GM12873 (cell line): ENCODE measurements around the gene EVI2A.

Experiments used
- TF ChIP-seq, protein P1 (sequence below): IDR thresholded peaks from 2 replicates; pipeline ENCODE4 v1.5.1; 2012; ENCODE audit warnings: low read depth, mild to moderate bottlenecking, moderate library complexity, low read length, control low read depth; ENCODE audit not compliant: insufficient read depth; ENCODE audit errors: missing control alignments

The EVI2A gene, protein sequence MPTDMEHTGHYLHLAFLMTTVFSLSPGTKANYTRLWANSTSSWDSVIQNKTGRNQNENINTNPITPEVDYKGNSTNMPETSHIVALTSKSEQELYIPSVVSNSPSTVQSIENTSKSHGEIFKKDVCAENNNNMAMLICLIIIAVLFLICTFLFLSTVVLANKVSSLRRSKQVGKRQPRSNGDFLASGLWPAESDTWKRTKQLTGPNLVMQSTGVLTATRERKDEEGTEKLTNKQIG

DNA sequence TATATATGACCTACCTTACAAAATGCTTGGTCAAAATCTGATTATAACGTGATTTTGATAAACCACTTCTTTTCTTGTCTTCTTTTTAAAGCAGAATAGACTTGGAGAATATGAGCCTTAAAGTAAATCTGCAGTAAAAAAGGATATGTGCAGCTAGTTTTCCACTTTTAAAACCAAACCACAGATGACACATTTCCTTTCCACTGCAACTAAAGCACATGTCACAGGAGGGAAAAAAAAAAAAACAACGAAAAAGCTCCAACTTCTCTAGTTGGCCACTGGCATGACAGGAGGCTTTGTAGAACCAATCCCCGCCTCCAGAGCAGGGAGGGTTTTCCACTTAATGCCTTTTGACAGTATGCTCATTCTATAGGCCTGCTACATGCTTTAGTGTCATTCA is at the start of gene EVI2A:
EVI2A (minus strand) TSS at position 142 of the 400 bp plus-strand sequence. CDS start 2,609 bp downstream, outside the sequence.
- TF ChIP-seq, protein P1, sequence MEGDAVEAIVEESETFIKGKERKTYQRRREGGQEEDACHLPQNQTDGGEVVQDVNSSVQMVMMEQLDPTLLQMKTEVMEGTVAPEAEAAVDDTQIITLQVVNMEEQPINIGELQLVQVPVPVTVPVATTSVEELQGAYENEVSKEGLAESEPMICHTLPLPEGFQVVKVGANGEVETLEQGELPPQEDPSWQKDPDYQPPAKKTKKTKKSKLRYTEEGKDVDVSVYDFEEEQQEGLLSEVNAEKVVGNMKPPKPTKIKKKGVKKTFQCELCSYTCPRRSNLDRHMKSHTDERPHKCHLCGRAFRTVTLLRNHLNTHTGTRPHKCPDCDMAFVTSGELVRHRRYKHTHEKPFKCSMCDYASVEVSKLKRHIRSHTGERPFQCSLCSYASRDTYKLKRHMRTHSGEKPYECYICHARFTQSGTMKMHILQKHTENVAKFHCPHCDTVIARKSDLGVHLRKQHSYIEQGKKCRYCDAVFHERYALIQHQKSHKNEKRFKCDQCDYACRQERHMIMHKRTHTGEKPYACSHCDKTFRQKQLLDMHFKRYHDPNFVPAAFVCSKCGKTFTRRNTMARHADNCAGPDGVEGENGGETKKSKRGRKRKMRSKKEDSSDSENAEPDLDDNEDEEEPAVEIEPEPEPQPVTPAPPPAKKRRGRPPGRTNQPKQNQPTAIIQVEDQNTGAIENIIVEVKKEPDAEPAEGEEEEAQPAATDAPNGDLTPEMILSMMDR, result no peak

DNA sequence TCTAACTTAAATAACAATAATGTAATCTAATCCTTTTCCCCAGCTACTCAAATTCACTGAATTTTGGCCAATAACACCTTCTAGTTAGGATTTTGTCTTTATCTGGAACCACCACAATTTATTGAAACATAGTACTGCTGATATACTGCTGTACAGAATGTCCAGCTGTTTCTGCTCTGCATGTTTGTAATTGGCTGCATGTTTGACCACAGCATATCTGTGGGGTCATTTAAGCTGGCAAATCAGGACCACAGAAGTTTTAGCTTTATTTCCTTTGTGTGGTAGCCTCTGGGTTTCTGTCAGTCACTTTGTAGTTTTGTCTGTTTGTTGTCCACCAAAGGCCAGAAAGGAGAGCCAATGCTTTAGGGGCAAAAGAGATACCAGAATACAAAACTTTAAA is 47.8 kb upstream of the EVI2A start:
- TF ChIP-seq, protein P1, result no peak

DNA sequence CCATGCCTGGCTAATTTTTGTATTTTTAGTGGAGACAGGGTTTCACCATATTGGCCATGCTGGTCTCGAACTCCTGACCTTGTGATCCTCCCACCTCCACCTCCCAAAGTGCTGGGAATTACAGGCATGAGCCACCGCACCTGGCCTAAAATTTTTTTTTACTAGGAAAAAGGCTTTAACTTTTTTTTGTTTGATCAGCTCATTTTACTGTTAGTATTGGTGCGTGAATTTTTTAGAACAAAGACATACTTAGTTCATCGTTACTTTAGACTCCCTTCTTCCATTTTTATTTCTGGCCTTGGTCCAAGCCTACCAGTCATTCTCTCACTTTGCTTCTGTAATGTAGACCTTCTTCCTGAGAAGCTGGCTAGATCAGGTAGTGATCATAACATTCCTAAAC is 44.7 kb upstream of the EVI2A start:
- TF ChIP-seq, protein P1, result no peak

DNA sequence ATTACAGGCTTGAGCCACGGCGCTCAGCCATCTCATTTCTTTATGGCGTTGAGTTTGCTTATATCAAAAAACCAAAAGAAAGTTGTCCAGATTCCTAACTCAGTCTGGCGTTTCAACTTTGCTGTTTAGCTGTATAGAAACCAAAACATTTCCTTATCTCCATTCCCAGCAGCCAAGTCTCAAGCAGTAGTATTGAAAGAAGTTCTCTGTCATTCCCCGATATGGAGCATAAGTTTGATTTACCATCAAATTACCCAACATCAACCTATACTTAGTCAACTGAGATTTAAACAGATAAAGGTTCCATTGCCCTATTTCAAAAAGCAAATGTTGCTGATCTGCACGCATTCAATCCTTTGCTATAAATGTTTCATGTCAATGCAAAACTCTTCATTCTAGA is 42.6 kb upstream of the EVI2A start:
- TF ChIP-seq, protein P1, result no peak

DNA sequence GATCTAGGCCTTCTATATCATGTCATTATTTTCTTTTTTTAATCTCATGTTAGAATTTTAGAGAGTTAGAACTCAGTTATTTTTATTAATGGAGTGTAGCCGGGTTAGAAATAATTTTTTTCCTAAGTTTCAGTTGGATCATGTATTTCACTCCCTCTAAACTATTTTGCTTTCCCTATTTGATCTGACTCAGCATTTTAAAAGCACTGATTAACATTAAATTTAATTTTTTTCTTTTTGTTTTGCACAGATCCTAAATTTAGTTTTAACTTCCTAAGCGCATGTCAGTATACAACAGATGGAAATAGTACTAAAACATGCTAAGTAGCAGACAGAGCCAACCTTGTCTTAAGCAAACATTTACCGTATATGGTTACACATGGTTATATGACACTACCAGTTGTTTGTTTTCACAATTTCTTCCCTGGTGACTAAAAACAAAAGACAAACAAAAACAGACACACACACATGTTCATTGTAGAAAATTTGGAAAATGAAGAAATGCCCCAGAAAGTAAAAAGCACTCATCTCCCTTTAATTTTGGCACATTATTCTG is 36.5 kb upstream of the EVI2A start:
- TF ChIP-seq, protein P1, result no peak

DNA sequence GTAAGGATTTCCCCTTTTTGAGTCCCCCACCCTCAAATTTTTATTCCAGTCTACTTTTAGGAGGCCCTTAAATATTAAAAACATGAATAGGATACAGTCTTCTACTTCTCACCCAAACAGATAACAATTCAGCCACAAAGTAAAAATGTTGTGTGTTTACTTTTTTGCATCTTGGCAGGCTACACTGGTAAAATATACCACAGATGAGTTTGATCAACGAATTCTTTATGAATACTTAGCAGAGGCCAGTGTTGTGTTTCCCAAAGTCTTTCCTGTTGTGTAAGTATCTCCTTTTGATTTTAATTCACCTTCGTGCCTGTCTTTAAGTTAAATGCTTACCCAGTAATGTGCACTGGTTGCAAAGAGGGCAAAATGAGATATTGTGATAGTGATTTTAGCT is 35.7 kb upstream of the EVI2A start:
- TF ChIP-seq, protein P1, result no peak

DNA sequence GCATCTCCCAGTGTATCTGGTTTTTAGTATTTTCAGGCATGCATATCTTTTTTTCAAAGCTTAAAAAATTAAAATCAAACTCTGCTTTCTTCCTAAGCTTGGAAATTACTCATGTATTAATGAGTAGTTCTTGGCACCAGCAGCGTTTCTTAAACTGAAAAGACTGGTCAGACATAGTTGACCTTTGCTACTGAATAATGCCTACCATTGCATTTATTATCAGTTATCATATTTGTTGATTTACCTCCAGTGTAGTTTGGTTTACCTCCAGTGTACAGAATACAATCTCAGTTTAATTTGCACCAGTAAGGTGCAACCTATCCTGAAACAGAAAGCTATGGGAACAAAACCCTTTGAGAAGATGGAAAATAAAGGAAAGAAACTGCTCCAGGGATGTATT is 34.5 kb upstream of the EVI2A start:
- TF ChIP-seq, protein P1, result no peak
